ENCODE measurements around the gene TRPV5. TPM values are rescaled to one million over a fixed set of nuclear protein-coding genes. Genes with fewer than 3 reads are reported as not detected.

TRPV5 gene
- total RNA-seq, 3 donors from 2014 or later, result not detected

GRCh38 chr7:142933092-142933475 lies 462 bp downstream of the TRPV5 start:
- DNase-seq, result no peak

GRCh38 chr7:142932386-142933091 lies 1.0 kb downstream of the TRPV5 start:
- H3K4me1 ChIP-seq (ENCODE audit: low read depth), result no peaks in the 10 kb centered on the region
- TF ChIP-seq CTCF (IDR thresholded peaks at IDR 0.05), result no peak
- ATAC-seq, result no peak
- no peaks in the 10 kb centered on the region for H3K9me3 ChIP-seq
- intact Hi-C loops (cut with DNase I, micrococcal nuclease), result no loop called here
- no peak overlapping the region for H3K4me3 ChIP-seq
- no peaks in the 10 kb centered on the region for H3K36me3 ChIP-seq (ENCODE audit: low read depth)
- DNase-seq, result no peak

More at GRCh38 chr7:142933092-142933475, 462 bp downstream of the TRPV5 start:
- no peak overlapping the region for H3K4me3 ChIP-seq
- H3K9me3 ChIP-seq, result no peaks in the 10 kb centered on the region
- intact Hi-C loops (cut with DNase I, micrococcal nuclease), result no loop called here
- TF ChIP-seq CTCF (IDR thresholded peaks at IDR 0.05), result no peak
- no peaks in the 10 kb centered on the region for H3K36me3 ChIP-seq (ENCODE audit: low read depth)
- no peak for ATAC-seq
- H3K4me1 ChIP-seq (ENCODE audit: low read depth), result no peaks in the 10 kb centered on the region

GRCh38 chr7:142930126-142930730 lies 3.3 kb downstream of the TRPV5 start:
- intact Hi-C loops (cut with DNase I, micrococcal nuclease), result no loop called here
- no peak for TF ChIP-seq CTCF (IDR thresholded peaks at IDR 0.05)
- ATAC-seq (no peak), DNase-seq (no peak)
- no peaks in the 10 kb centered on the region for H3K36me3 ChIP-seq (ENCODE audit: low read depth)
- no peaks in the 10 kb centered on the region for H3K9me3 ChIP-seq
- H3K4me1 ChIP-seq (ENCODE audit: low read depth), result no peaks in the 10 kb centered on the region
- no peak overlapping the region for H3K4me3 ChIP-seq

- TF ChIP-seq CTCF (IDR thresholded peaks at IDR 0.05), result no peak
- no peak for DNase-seq
- ATAC-seq, result no peak
- no peak overlapping the region for H3K4me3 ChIP-seq
- intact Hi-C loops (cut with DNase I, micrococcal nuclease), result no loop called here
- H3K36me3 ChIP-seq (ENCODE audit: low read depth), result no peaks in the 10 kb centered on the region
- no peaks in the 10 kb centered on the region for H3K4me1 ChIP-seq (ENCODE audit: low read depth)
- H3K9me3 ChIP-seq, result no peaks in the 10 kb centered on the region
Measured at GRCh38 chr7:142927949-142928348, 5.6 kb downstream of the TRPV5 start.

- H3K36me3 ChIP-seq (ENCODE audit: low read depth), result no peaks in the 10 kb centered on the region
- H3K4me1 ChIP-seq (ENCODE audit: low read depth), result no peaks in the 10 kb centered on the region
- intact Hi-C loops (cut with DNase I, micrococcal nuclease), result no loop called here
- DNase-seq (no peak), ATAC-seq (peak; percentile 41)
- no peak overlapping the region for H3K4me3 ChIP-seq
- no peak for TF ChIP-seq CTCF (IDR thresholded peaks at IDR 0.05)
- H3K9me3 ChIP-seq, result no peaks in the 10 kb centered on the region
Measured at GRCh38 chr7:142927085-142927745, 6.3 kb downstream of the TRPV5 start.

Measured in mucosa of descending colon (tissue), 3 donors.